H9 (cell line): ENCODE data around the gene TUBA4A. TPM values are rescaled to one million over a fixed set of nuclear protein-coding genes. Genes with fewer than 3 reads are reported as not detected.

Experiments
- DNase-seq: peaks from one replicate; pipeline ENCODE4 v3.0.0-alpha.2; 2017
- H2AFZ ChIP-seq: one replicate; pipeline ENCODE4 v1.6.1; 2013; ENCODE audit warnings: mild to moderate bottlenecking, low read length, control low read depth, moderate library complexity
- H2AK5ac ChIP-seq: 2 replicates; pipeline ENCODE4 v1.6.1; 2013; ENCODE audit warnings: low read length, control low read depth, mixed read lengths; ENCODE audit not compliant: insufficient read length
- H2BK120ac ChIP-seq: one replicate; pipeline ENCODE4 v1.6.1; 2013; ENCODE audit warnings: low read depth, mild to moderate bottlenecking, low read length, control low read depth, inconsistent platforms; ENCODE audit not compliant: poor library complexity, severe bottlenecking
- H2BK12ac ChIP-seq: 2 replicates; pipeline ENCODE4 v1.6.1; 2013; ENCODE audit warnings: low read length, control low read depth, mixed read lengths, low read depth; ENCODE audit not compliant: insufficient read length
- H2BK15ac ChIP-seq: 2 replicates; pipeline ENCODE4 v1.6.1; 2013; ENCODE audit warnings: low read depth, low read length, control low read depth
- H2BK20ac ChIP-seq: one replicate; pipeline ENCODE4 v1.6.1; 2013; ENCODE audit warnings: low read depth, mild to moderate bottlenecking, low read length, control low read depth, inconsistent platforms; ENCODE audit not compliant: poor library complexity, severe bottlenecking
- H2BK5ac ChIP-seq: 2 replicates; pipeline ENCODE4 v1.6.1; 2013; ENCODE audit warnings: low read length, control low read depth, mixed read lengths; ENCODE audit not compliant: insufficient read length
- H3K14ac ChIP-seq: 2 replicates; pipeline ENCODE4 v1.6.1; 2013; ENCODE audit warnings: low read length, control low read depth; ENCODE audit not compliant: insufficient read depth
- H3K18ac ChIP-seq: 2 replicates; pipeline ENCODE4 v1.6.1; 2013; ENCODE audit warnings: low read depth, mild to moderate bottlenecking, mixed read lengths, low read length, control low read depth; ENCODE audit not compliant: insufficient read length
- H3K23ac ChIP-seq: 2 replicates; pipeline ENCODE4 v1.6.1; 2013; ENCODE audit warnings: low read length, control low read depth, mixed read lengths, low read depth; ENCODE audit not compliant: insufficient read length
- H3K23me2 ChIP-seq: 2 replicates; pipeline ENCODE4 v1.6.1; 2013; ENCODE audit warnings: low read depth, mild to moderate bottlenecking, mixed read lengths, low read length, control low read depth; ENCODE audit not compliant: insufficient read length, poor library complexity, severe bottlenecking
- H3K27ac ChIP-seq: 2 replicates; pipeline ENCODE4 v1.5.1; 2013; ENCODE audit warnings: low read length, control low read depth, mixed read lengths, low read depth; ENCODE audit not compliant: insufficient read length
- H3K27me3 ChIP-seq: 2 replicates; pipeline ENCODE4 v1.6.1; 2013; ENCODE audit warnings: low read length, control low read depth, inconsistent platforms; ENCODE audit not compliant: insufficient read depth
- H3K4ac ChIP-seq: 2 replicates; pipeline ENCODE4 v1.6.1; 2013; ENCODE audit warnings: low read depth, mild to moderate bottlenecking, control low read depth, inconsistent platforms, low read length, moderate library complexity
- H3K4me1 ChIP-seq: 2 replicates; pipeline ENCODE4 v1.6.1; 2013; ENCODE audit warnings: low read length, control low read depth, inconsistent platforms; ENCODE audit not compliant: insufficient read depth
- H3K4me2 ChIP-seq: 2 replicates; pipeline ENCODE4 v1.6.1; 2013; ENCODE audit warnings: low read length, control low read depth, mixed read lengths; ENCODE audit not compliant: insufficient read length, insufficient read depth
- H3K56ac ChIP-seq: 2 replicates; pipeline ENCODE4 v1.6.1; 2013; ENCODE audit warnings: low read depth, mild to moderate bottlenecking, mixed read lengths, low read length, control low read depth; ENCODE audit not compliant: insufficient read length
- H3K79me1 ChIP-seq: 2 replicates; pipeline ENCODE4 v1.6.1; 2013; ENCODE audit warnings: low read depth, mild to moderate bottlenecking, moderate library complexity, low read length, control low read depth, inconsistent platforms; ENCODE audit not compliant: insufficient read depth, poor library complexity, severe bottlenecking
- H3K79me2 ChIP-seq: 2 replicates; pipeline ENCODE4 v1.6.1; 2013; ENCODE audit warnings: low read length, control low read depth, inconsistent platforms; ENCODE audit not compliant: insufficient read depth
- H3K9ac ChIP-seq: 2 replicates; pipeline ENCODE4 v1.6.1; 2013; ENCODE audit warnings: low read length, control low read depth, mixed read lengths; ENCODE audit not compliant: insufficient read length; ENCODE audit errors: extremely low read depth
- H3K9me3 ChIP-seq: one replicate; pipeline ENCODE4 v1.6.1; 2013; ENCODE audit warnings: low read depth, low read length, inconsistent platforms; ENCODE audit not compliant: control insufficient read depth
- H3T11ph ChIP-seq: one replicate; pipeline ENCODE4 v1.6.1; 2013; ENCODE audit warnings: mild to moderate bottlenecking, low read length, control low read depth, inconsistent platforms
- H4K20me1 ChIP-seq: one replicate; pipeline ENCODE4 v1.6.1; 2013; ENCODE audit not compliant: control insufficient read depth, insufficient read length, insufficient read depth
- H4K5ac ChIP-seq: 2 replicates; pipeline ENCODE4 v1.6.1; 2013; ENCODE audit warnings: low read depth, mild to moderate bottlenecking, mixed read lengths, low read length, control low read depth; ENCODE audit not compliant: insufficient read length
- H4K8ac ChIP-seq: replicated peaks from 2 replicates; pipeline ENCODE4 v1.6.1; 2013; ENCODE audit warnings: low read length, control low read depth, mixed read lengths, low read depth; ENCODE audit not compliant: insufficient read length
- H4K91ac ChIP-seq: 2 replicates; pipeline ENCODE4 v1.6.1; 2013; ENCODE audit warnings: low read depth, mild to moderate bottlenecking, moderate library complexity, mixed read lengths, low read length, control low read depth; ENCODE audit not compliant: insufficient read length
- H3K27ac Mint-ChIP-seq, 3 experiments: 2 replicates in 2 of 3; 3 replicates in 1 of 3; pipeline ENCODE4 v1.8.0; 2020 to 2021; ENCODE audit warnings: mixed read lengths in 3 of 3, mild to moderate bottlenecking in 1 of 3, moderate library complexity in 1 of 3
- H3K27me3 Mint-ChIP-seq: 2 replicates; pipeline ENCODE4 v1.8.0; 2021; ENCODE audit warnings: low read depth, mild to moderate bottlenecking, moderate library complexity, mixed read lengths
- H3K36me3 Mint-ChIP-seq, 3 experiments: 2 replicates in 2 of 3; 3 replicates in 1 of 3; pipeline ENCODE4 v1.8.0; 2020 to 2021; ENCODE audit warnings: low read depth in 3 of 3, mixed read lengths in 3 of 3; ENCODE audit not compliant: insufficient read depth in 1 of 3
- H3K4me1 Mint-ChIP-seq, 2 experiments: 2 replicates each; pipeline ENCODE4 v1.8.0; 2020; ENCODE audit warnings: mixed read lengths in 2 of 2
- H3K4me3 Mint-ChIP-seq, 2 experiments: 2 replicates in 1 of 2; 3 replicates in 1 of 2; pipeline ENCODE4 v1.8.0; 2020 to 2021; ENCODE audit warnings: mild to moderate bottlenecking in 2 of 2, mixed read lengths in 2 of 2, moderate library complexity in 1 of 2
- H3K9me3 Mint-ChIP-seq, 2 experiments: 2 replicates in 1 of 2; 3 replicates in 1 of 2; pipeline ENCODE4 v1.8.0; 2020; ENCODE audit warnings: mild to moderate bottlenecking in 2 of 2, mixed read lengths in 2 of 2, moderate library complexity in 1 of 2
- WGBS: extraction: QIAGEN DNeasy Blood & Tissue Kit; methylation state at CpG from one replicate; pipeline ENCODE4 v1.1.7; 2013; ENCODE audit warnings: missing lambda C conversion rate, low lambda C conversion rate, mixed read lengths; ENCODE audit not compliant: insufficient read length; ENCODE audit errors: extremely low coverage; 5-methylcytosine and 5-hydroxymethylcytosine counted together
- total RNA-seq: library from RNA; stranded (reverse); gene quantifications from 2 replicates; pipeline ENCODE4 v1.2.1, GENCODE V29; 2021
- TF ChIP-seq, protein P1 (sequence below): fragments of 200-600 bp; sonication (generic); conservative IDR thresholded peaks from 3 replicates; pipeline ENCODE4 v1.8.0; 2021; ENCODE audit warnings: antibody characterized with exemption, mild to moderate bottlenecking

TUBA4A gene
- total RNA-seq, 1 experiment from 2014 or later: 25.5 TPM

DNA sequence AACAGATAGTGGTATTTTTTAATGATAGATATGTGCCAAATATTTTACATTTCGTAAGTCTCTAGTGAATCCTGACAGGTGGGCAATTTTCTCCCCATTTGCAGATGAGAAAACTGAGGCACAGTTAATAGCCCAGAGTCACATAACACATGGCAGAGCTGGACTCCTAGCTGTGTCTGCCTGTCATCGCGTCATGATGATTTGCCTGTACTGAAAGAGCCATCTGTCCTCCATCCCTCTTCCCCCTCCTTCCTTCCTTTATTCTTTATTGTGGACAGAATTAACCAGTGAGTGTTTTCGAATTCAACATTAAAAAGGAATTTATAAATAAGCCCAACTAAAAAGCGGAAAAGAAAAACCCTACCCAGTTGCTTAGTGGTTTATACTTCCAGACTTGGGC, 28.7 kb upstream of the TUBA4A start:
- Histone ChIP-seq H4K91ac (no peak overlapping the region), H4K20me1 (no peaks in the 10 kb centered on the region), H3K4me1 (no peaks in the 10 kb centered on the region; the same call in 1 of the 2 replicates), H3K79me2 (no peaks in the 10 kb centered on the region), H2AFZ (no peak overlapping the region), H3K9me3 (no peaks in the 10 kb centered on the region), H3K4me2 (no peak overlapping the region), H3K23ac (no peak overlapping the region), H3K27me3 (no peaks in the 10 kb centered on the region), H3K23me2 (peaks cover 12% of the 10 kb centered on the region), H2AK5ac (no peak overlapping the region), H2BK20ac (no peak overlapping the region), H2BK12ac (no peak overlapping the region), H2BK15ac (no peak overlapping the region), H2BK5ac (no peak overlapping the region), H2BK120ac (no peak overlapping the region), H3K27ac (no peak overlapping the region), H3K79me1 (no peaks in the 10 kb centered on the region), H3K9ac (no peak overlapping the region), H3K18ac (no peak overlapping the region), H3K56ac (no peak overlapping the region), H3K14ac (no peak overlapping the region), H4K5ac (no peak overlapping the region), H3K4ac (no peak overlapping the region), H3T11ph (no peak overlapping the region), H4K8ac (no peak overlapping the region)
- H3K27me3 Mint-ChIP-seq: peaks cover 2% of the 10 kb centered on the region; the same call in 1 of the 2 replicates
- H3K36me3 Mint-ChIP-seq: peaks cover 4 to 34% (median 17%) of the 10 kb centered on the region in 3 experiments; a peak in 6 of 7 replicates
- no peak for DNase-seq
- H3K27ac Mint-ChIP-seq: no peak overlapping the region
- H3K9me3 Mint-ChIP-seq: no peaks in the 10 kb centered on the region
- peaks cover 29 to 37% of the 10 kb centered on the region in 2 experiments for H3K4me1 Mint-ChIP-seq
- no CpG with 5 or more reads among the region's 5 CpGs for WGBS
- no peak overlapping the region for H3K4me3 Mint-ChIP-seq
- TF ChIP-seq, protein P1, sequence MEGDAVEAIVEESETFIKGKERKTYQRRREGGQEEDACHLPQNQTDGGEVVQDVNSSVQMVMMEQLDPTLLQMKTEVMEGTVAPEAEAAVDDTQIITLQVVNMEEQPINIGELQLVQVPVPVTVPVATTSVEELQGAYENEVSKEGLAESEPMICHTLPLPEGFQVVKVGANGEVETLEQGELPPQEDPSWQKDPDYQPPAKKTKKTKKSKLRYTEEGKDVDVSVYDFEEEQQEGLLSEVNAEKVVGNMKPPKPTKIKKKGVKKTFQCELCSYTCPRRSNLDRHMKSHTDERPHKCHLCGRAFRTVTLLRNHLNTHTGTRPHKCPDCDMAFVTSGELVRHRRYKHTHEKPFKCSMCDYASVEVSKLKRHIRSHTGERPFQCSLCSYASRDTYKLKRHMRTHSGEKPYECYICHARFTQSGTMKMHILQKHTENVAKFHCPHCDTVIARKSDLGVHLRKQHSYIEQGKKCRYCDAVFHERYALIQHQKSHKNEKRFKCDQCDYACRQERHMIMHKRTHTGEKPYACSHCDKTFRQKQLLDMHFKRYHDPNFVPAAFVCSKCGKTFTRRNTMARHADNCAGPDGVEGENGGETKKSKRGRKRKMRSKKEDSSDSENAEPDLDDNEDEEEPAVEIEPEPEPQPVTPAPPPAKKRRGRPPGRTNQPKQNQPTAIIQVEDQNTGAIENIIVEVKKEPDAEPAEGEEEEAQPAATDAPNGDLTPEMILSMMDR: no peak
